ENCODE measurements around the gene MCF2L.

- TF ChIP-seq CTCF (IDR thresholded peaks at IDR 0.05) = no peak
- no peak for TF ChIP-seq POLR2A (IDR thresholded peaks at IDR 0.05)
Observed at GRCh38 chr13:113074876-113075275, 105.9 kb downstream of the MCF2L start.
